Middle frontal gyrus (tissue), 1 donor: ENCODE measurements around the gene ITSN2.

Source experiments
- DNase-seq: peaks from one replicate; pipeline ENCODE4 v3.0.0-alpha.2; 2015; ENCODE audit warnings: low spot score; ENCODE audit errors: extremely low spot score

ITSN2 gene

GRCh38 chr2:24336811-24337210 is 23.5 kb downstream of the ITSN2 start:
- DNase-seq, result no peak

- DNase-seq, result no peak
Measured at GRCh38 chr2:24334245-24334633, 26.1 kb downstream of the ITSN2 start.

GRCh38 chr2:24332791-24333540 is 27.4 kb downstream of the ITSN2 start:
- no peak for DNase-seq

DNA sequence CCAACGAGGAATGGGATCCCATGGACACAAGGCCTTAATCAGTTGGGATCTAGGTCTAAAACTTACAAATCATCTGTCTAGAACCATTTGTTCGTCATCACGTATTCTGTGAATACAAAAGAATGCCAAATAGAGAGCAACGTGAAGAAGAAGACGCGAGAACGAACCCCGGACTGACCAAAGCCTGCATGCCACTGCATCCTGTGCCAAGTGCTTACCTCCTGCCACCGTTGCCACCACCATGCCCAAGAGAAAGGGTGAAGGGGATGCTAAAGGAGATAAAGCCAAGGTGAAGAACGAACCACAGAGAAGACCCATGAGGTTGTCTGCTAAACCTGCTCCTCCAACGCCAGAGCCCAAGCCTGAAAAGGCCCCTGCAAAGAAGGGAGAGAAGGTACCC is 30.2 kb downstream of the ITSN2 start:
- no peak for DNase-seq

GRCh38 chr2:24329700-24330099 is 30.6 kb downstream of the ITSN2 start:
- DNase-seq, result no peak

DNA sequence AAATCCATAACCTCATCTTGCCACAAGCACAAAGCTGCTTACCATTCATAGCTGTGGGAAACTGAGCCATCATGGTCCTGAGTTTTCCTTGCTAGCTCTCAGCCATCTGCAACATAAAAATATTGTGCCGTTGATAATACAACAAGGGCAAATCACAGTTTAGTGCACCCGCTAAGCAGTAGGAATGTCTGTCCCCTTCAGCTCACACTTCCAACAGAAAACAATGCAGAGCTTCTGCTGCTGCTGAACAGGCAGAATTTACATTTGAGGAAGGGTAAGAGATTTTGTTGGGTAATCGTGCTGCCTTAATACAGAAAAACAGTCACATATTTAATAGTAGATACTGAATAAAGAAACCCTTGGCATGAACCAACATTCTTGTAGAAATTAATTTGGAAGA is 32.3 kb downstream of the ITSN2 start:
- DNase-seq, result no peak

- DNase-seq, result no peak
Measured at GRCh38 chr2:24317491-24317920, 42.8 kb downstream of the ITSN2 start.

GRCh38 chr2:24315669-24316068 is 44.7 kb downstream of the ITSN2 start:
- no peak for DNase-seq

GRCh38 chr2:24313744-24314632 is 46.3 kb downstream of the ITSN2 start:
- no peak for DNase-seq

GRCh38 chr2:24307961-24308360 is 52.4 kb downstream of the ITSN2 start:
- no peak for DNase-seq

DNA sequence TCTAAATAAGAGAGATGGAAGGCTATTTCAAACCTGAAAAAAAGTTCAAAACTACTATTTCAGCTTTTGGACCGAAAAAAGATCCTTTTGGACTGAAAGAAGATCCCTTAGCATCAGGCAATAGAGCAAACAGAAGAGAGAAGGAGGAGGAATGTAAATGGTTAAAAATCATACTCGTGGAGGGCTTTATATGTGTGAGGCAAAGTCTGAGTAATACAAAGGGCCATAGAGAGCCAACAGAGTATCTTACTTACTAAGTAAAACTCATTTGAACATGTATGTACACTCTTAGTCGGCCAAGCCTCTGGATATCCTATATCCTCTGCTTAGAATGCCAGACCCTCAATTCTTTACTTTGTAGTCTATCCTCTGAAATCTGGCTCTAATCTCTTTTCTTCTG is 55.7 kb downstream of the ITSN2 start:
- DNase-seq, result no peak

- no peak for DNase-seq
Measured at GRCh38 chr2:24304098-24304497, 56.2 kb downstream of the ITSN2 start.

DNA sequence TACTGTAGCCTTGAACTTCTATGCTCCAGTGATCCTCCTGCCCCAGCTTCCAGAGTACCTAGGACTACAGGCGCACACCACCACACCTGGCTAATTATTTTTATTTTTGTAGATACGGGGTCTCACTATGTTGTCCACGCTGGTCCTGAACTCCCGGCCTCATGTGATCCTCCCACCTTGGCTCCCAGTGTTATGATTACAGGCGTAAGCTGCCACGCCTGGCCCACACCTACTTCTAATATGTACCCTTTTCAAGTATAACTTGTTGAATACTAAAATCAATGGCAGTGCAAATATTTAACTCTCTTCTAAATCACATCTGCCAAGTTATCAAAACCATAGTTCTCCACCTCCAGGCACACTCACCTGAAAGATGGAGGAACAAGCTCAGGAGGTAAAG is 58.7 kb downstream of the ITSN2 start:
- no peak for DNase-seq

DNA sequence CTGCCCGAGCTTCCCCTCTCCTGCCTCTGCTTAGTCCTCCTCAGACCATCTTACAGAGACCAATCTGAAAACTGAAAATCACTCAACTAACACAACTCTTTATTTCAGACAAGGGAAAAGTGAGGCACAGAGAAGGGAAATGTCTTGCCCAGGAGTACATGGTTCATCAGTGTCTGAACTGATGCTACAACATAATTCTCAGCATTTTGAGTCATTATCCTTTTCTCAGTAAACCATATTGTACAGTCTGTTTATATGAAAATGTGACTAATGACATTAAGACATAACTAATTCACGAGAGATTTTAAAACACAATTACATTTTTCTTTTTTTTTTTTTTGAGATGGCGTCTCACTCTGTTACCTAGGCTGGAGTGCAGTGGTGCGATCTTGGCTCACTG is 62.7 kb downstream of the ITSN2 start:
- DNase-seq, result no peak

DNA sequence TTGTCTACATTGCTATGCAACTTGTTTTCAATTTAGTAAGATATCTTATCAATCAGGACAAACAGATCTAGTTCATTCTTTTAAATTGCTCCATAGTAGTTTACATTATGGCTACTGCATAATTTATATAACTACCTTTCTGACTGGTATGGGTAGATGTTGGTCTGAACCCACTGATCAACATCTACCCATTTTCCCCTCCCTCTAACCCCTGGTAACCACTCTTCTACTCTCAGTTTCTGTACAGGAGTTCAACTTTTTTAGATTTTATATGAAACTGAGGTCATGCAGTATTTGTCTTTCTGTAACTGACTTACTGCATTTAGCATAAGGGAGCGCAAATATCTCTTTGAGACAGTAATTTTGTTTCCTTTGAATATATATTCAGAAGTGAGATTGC is 73.2 kb downstream of the ITSN2 start:
- no peak for DNase-seq

- DNase-seq, result no peak
Measured at GRCh38 chr2:24285484-24286152, 74.7 kb downstream of the ITSN2 start.

- no peak for DNase-seq
Measured at GRCh38 chr2:24280645-24281044, 79.7 kb downstream of the ITSN2 start.

- DNase-seq, result no peak
Measured at GRCh38 chr2:24280161-24280560, 80.2 kb downstream of the ITSN2 start.

DNA sequence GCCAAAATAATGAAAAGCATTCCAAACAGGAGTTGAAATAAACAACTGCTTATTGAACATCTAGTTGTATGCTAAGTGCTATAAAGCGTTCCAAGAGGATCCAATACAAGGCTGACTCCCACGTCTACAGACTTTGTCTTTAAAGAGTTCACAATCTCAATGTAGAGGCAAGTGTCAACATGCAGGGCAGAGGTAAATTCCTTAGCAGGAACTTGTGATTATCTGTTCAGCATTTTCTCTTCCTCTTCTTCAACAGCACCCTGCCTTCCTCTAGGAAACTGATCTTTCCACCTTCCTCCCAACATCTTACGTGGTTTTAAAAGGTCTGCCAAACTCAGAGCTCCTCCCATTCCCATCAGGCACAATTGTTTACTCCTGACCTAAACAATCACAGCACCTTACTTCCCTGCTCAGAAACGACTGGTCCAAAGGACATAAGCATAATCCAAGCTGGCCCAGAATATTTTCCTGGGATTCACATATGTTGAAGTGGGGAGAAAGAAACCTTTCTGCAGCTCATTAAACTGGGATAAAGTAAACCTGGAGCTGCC is 83.9 kb downstream of the ITSN2 start:
- DNase-seq, result no peak

DNA sequence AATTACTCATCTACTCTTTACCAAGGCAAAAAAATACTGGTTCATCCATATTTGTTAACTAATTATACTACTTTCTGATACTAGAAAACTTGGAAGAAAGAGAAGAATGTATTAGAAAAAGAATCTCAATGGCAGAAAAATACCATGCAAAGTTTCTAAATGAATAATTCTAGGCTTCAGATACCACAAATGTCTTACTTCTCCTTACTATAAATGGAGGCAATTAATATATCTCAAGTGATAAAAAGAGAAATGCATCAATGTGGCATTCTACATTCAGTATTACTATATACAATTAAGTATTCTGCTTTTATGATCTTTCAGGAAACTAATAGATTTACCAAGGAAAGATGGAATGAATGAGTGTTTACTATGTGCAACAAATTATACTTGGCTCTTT is 85.5 kb downstream of the ITSN2 start:
- DNase-seq, result no peak

- DNase-seq, result no peak
Measured at GRCh38 chr2:24273598-24273997, 86.7 kb downstream of the ITSN2 start.

- no peak for DNase-seq
Measured at GRCh38 chr2:24272907-24273306, 87.4 kb downstream of the ITSN2 start.
